HepG2 (cell line): ENCODE results near the gene LRRC8D. TPM values are rescaled to one million over a fixed set of nuclear protein-coding genes. Genes with fewer than 3 reads are reported as not detected.

Experiments
- ATAC-seq: fragments of 200-7000 bp; cut with Tn5 transposase; 3 replicates; pipeline ENCODE4 v1.9.1; 2020; ENCODE audit warnings: mild to moderate bottlenecking, moderate library complexity
- BruUV-seq: library from RNA; stranded (reverse); fragments of 400-500 nt; replicated peaks from 2 replicates; lab custom pipeline; 2021; lab: Mats Ljungman, UMichigan
- CTCF ChIA-PET: fragments of 300-600 bp; formaldehyde crosslinking; extraction: SDS; loops from one replicate; lab custom pipeline; 2021; ENCODE audit warnings: low total read pairs, inconsistent platforms, low intra/inter-chr PET ratio; lab: Yijun Ruan, JAX
- POLR2A ChIA-PET: fragments of 350-600 bp; sonication (Branson Sonifier 250); formaldehyde crosslinking; loops from one replicate; lab custom pipeline; 2020; ENCODE audit warnings: antibody characterized with exemption, inconsistent platforms; lab: Yijun Ruan, JAX
- DNase-seq: peaks from one replicate; pipeline ENCODE4 v3.0.0-alpha.2; 2015; ENCODE audit warnings: low spot score
- FAIRE-seq: peaks from 3 replicates; lab custom pipeline; 2011; peaks lifted over from hg19 to GRCh38; lab: Jason Lieb, UNC
- H2AFZ ChIP-seq: one replicate; pipeline ENCODE4 v1.6.1; 2011; ENCODE audit warnings: low read length, inconsistent platforms
- H3K27ac ChIP-seq: fragments of 300-600 bp; 3 replicates; pipeline ENCODE4 v1.8.0; 2011; ENCODE audit warnings: mixed run types, mild to moderate bottlenecking, mixed read lengths, low read length, inconsistent platforms; ENCODE audit not compliant: insufficient read depth; ENCODE audit errors: extremely low read length
- H3K27me3 ChIP-seq, 2 experiments: fragments of 200-600 bp in 1 of 2; 2 replicates in 1 of 2; 3 replicates in 1 of 2; pipeline versions ENCODE4 v1.6.0 to v1.8.0; 2011; ENCODE audit warnings: low read length in 2 of 2, mild to moderate bottlenecking in 2 of 2, moderate library complexity in 2 of 2, inconsistent platforms in 1 of 2; ENCODE audit not compliant: insufficient read depth in 2 of 2, control insufficient read depth in 1 of 2
- H3K36me3 ChIP-seq, 2 experiments: fragments of 200-600 bp in 1 of 2; replicated peaks in 1 of 2; 2 replicates in 1 of 2; 3 replicates in 1 of 2; pipeline versions ENCODE4 v1.5.1 to v1.8.0; 2011; ENCODE audit warnings: low read length in 2 of 2, inconsistent platforms in 1 of 2; ENCODE audit not compliant: insufficient read depth in 2 of 2, control insufficient read depth in 1 of 2
- H3K4me1 ChIP-seq: 2 replicates; pipeline ENCODE4 v1.5.1; 2012; ENCODE audit warnings: low read length, inconsistent platforms; ENCODE audit not compliant: insufficient read depth
- H3K4me2 ChIP-seq: 2 replicates; pipeline ENCODE4 v1.6.0; 2011; ENCODE audit warnings: low read depth, low read length, inconsistent platforms
- H3K4me3 ChIP-seq, 3 experiments: fragments of 200-600 bp in 1 of 3; sonication (generic), shearing (Covaris generic) in 1 of 3; replicated peaks in 1 of 3; 2 replicates each; pipeline ENCODE4 v1.5.1; 2011 to 2016; ENCODE audit warnings: low read length in 3 of 3, inconsistent platforms in 2 of 3, low read depth in 2 of 3, mild to moderate bottlenecking in 2 of 3, control low read depth in 1 of 3, mixed read lengths in 1 of 3; ENCODE audit not compliant: insufficient read depth in 1 of 3
- H3K79me2 ChIP-seq: one replicate; pipeline ENCODE4 v1.6.1; 2011; ENCODE audit warnings: low read length, inconsistent platforms; ENCODE audit not compliant: insufficient read depth
- H3K9ac ChIP-seq: 2 replicates; pipeline ENCODE4 v1.6.0; 2011; ENCODE audit warnings: mild to moderate bottlenecking, low read depth, low read length, inconsistent platforms; ENCODE audit not compliant: insufficient read depth
- H3K9me3 ChIP-seq: 2 replicates; pipeline ENCODE4 v1.5.1; 2012; ENCODE audit warnings: mild to moderate bottlenecking, low read length
- H4K20me1 ChIP-seq: 2 replicates; pipeline ENCODE4 v1.6.0; 2011; ENCODE audit warnings: inconsistent platforms, mild to moderate bottlenecking, low read length, moderate library complexity; ENCODE audit not compliant: insufficient read depth
- CTCF ChIP-seq: sonication (generic); formaldehyde crosslinking; IDR thresholded peaks from 2 replicates; pipeline ENCODE4 v1.5.0; 2020; ENCODE audit warnings: mild to moderate bottlenecking, missing genetic modification reagents, moderate library complexity
- E2F1 ChIP-seq: sonication (generic); formaldehyde crosslinking; IDR thresholded peaks from 2 replicates; pipeline ENCODE4 v1.5.0; 2020; ENCODE audit warnings: missing genetic modification reagents
- EED ChIP-seq: sonication (generic); formaldehyde crosslinking; IDR thresholded peaks from 2 replicates; pipeline ENCODE4 v1.5.0; 2020; ENCODE audit warnings: mild to moderate bottlenecking, missing genetic modification reagents
- ELF4 ChIP-seq: sonication (generic); formaldehyde crosslinking; IDR thresholded peaks from 2 replicates; pipeline ENCODE4 v1.5.0; 2020; ENCODE audit warnings: missing genetic modification reagents, mild to moderate bottlenecking, moderate library complexity, borderline replicate concordance
- ERF ChIP-seq: IDR thresholded peaks from 2 replicates; pipeline ENCODE4 v1.6.1; 2018; ENCODE audit warnings: missing biosample characterization, missing genetic modification reagents
- FLYWCH1 ChIP-seq: sonication (generic); formaldehyde crosslinking; IDR thresholded peaks from 2 replicates; pipeline ENCODE4 v1.8.1; 2023; ENCODE audit warnings: mild to moderate bottlenecking, missing genetic modification reagents
- HMGXB3 ChIP-seq: sonication (generic); formaldehyde crosslinking; IDR thresholded peaks from 2 replicates; pipeline ENCODE4 v1.4.0; 2020; ENCODE audit warnings: missing genetic modification reagents, borderline replicate concordance
- HNRNPL ChIP-seq: fragments of 200-400 bp; formaldehyde crosslinking; IDR thresholded peaks from 2 replicates; pipeline ENCODE4 v1.6.1; 2017; ENCODE audit warnings: mild to moderate bottlenecking, low read depth, low read length
- ZC3H4 ChIP-seq: sonication (generic); formaldehyde crosslinking; IDR thresholded peaks from 2 replicates; pipeline ENCODE4 v1.4.0; 2020; ENCODE audit warnings: missing genetic modification reagents, borderline replicate concordance
- ZNF253 ChIP-seq: sonication (generic); formaldehyde crosslinking; IDR thresholded peaks from 2 replicates; pipeline ENCODE4 v1.8.0; 2022; ENCODE audit warnings: mild to moderate bottlenecking, missing genetic modification reagents, borderline replicate concordance
- ZNF430 ChIP-seq: sonication (generic); formaldehyde crosslinking; IDR thresholded peaks from 2 replicates; pipeline ENCODE4 v1.9.0; 2021; ENCODE audit warnings: mild to moderate bottlenecking, missing genetic modification reagents
- ZNF512 ChIP-seq: sonication (generic); formaldehyde crosslinking; IDR thresholded peaks from 2 replicates; pipeline ENCODE4 v1.4.0; 2020; ENCODE audit warnings: mild to moderate bottlenecking, missing genetic modification reagents
- ZNF768 ChIP-seq: sonication (generic); formaldehyde crosslinking; IDR thresholded peaks from 2 replicates; pipeline ENCODE4 v1.4.0; 2020; ENCODE audit warnings: missing genetic modification reagents
- WGBS: methylation state at CpG from one replicate; pipeline ENCODE4 v1.1.6; 2017; ENCODE audit warnings: low lambda C conversion rate; 5-methylcytosine and 5-hydroxymethylcytosine counted together
- in situ Hi-C: cut with HindIII; loops from 2 replicates; pipeline ENCODE4 v1.10.0; 2017; ENCODE audit warnings: low pct_unique_long_range_greater_than_20kb; ENCODE audit not compliant: extremely low pct_ligation_motif_present
- intact Hi-C: fragments of 100-400 bp; cut with micrococcal nuclease; formaldehyde crosslinking; loops from one replicate; pipeline ENCODE4 v1.10.0; 2022; ENCODE audit not compliant: unreplicated experiment
- polyA plus RNA-seq, 8 experiments: library from polyadenylated mRNA; depleted of rRNA in 3 of 8; stranded (reverse) in 7 of 8; unstranded in 1 of 8; fragments of >200 nt; fragmentation: Illumina TruSeq in 4 of 8; extraction: Trizol in 4 of 8; gene quantifications; 2 replicates each; pipeline versions ENCODE4 v1.2.1 to v1.2.3, GENCODE V29; 2011 to 2016; ENCODE audit warnings: low read depth in 4 of 8, missing spikeins in 1 of 8, mixed read lengths in 1 of 8; ENCODE audit not compliant: insufficient read depth in 1 of 8
- total RNA-seq, 5 experiments: library from RNA; depleted of rRNA; stranded (reverse); fragments of >200 nt; fragmentation: Illumina TruSeq; extraction: Trizol; gene quantifications; 2 replicates each; pipeline ENCODE4 v1.2.3, GENCODE V29; 2016; ENCODE audit warnings: low read depth in 1 of 5

Gene LRRC8D
- total and polyA plus RNA-seq, 2 of the 13 experiments (the other 11 are each of a cell fraction or from before 2014, with no cell fraction given): 29.9 to 45.5 TPM

- TF ChIP-seq ERF (CRISPR knock-in tag): no peak
Observed at GRCh38 chr1:89912073-89912472, 91.2 kb downstream of the LRRC8D start (continued).

- Histone ChIP-seq H3K9me3 (no peaks in the 10 kb centered on the region), H3K27ac (no peak overlapping the region), H3K4me2 (no peak overlapping the region), H3K27me3 (no peaks in the 10 kb centered on the region), H3K4me3 (no peak overlapping the region), H3K4me1 (peaks cover 12% of the 10 kb centered on the region), H4K20me1 (no peaks in the 10 kb centered on the region; the same call in 1 of the 2 replicates), H3K9ac (no peak overlapping the region), H3K36me3 (peaks cover 4 to 14% of the 10 kb centered on the region in 2 experiments; a peak in 3 of 5 replicates), H2AFZ (no peak overlapping the region), H3K79me2 (peaks cover 46% of the 10 kb centered on the region)
- no TSS peak for BruUV-seq
- ATAC-seq: no peak
- ChIA-PET CTCF (no interaction called here), POLR2A (no interaction called here)
- FAIRE-seq: no peak
- in situ Hi-C loops: no loop called here
- intact Hi-C loops: no loop called here
- WGBS: 97% methylated on average over 4 of the region's 4 CpGs
- no peak for DNase-seq
- TF ChIP-seq ELF4 (CRISPR knock-in tag) (no peak), ZNF512 (CRISPR knock-in tag) (no peak), HNRNPL (no peak), HMGXB3 (CRISPR knock-in tag) (no peak), ZNF768 (CRISPR knock-in tag) (no peak), CTCF (CRISPR knock-in tag) (no peak), FLYWCH1 (no peak), ZNF430 (CRISPR knock-in tag) (no peak), ZC3H4 (no peak), E2F1 (CRISPR knock-in tag) (no peak), EED (CRISPR knock-in tag) (no peak), ZNF253 (no peak)
Observed at GRCh38 chr1:89913353-89914095, 92.7 kb downstream of the LRRC8D start.
